HCT116 (cell line): Measurements from ENCODE around the gene CLEC14A. TPM values are rescaled to one million over a fixed set of nuclear protein-coding genes. Genes with fewer than 3 reads are reported as not detected.

Experiments
- ATAC-seq: fragments of 200-7000 bp; cut with Tn5 transposase; 2 replicates; pipeline ENCODE4 v1.9.1; 2020; ENCODE audit warnings: mild to moderate bottlenecking, moderate library complexity
- BruUV-seq: library from RNA; stranded (reverse); fragments of 400-500 nt; replicated peaks from 2 replicates; lab custom pipeline; 2021; lab: Mats Ljungman, UMichigan
- CTCF ChIA-PET: fragments of 300-600 bp; sonication (Branson Sonifier 250); formaldehyde crosslinking; loops from one replicate; lab custom pipeline; 2021; ENCODE audit warnings: antibody characterized with exemption; lab: Charles Lee
- POLR2A ChIA-PET: fragments of 300-600, 350-600 bp; sonication (Branson Sonifier 250); formaldehyde crosslinking; loops from one replicate; lab custom pipeline; 2021; ENCODE audit warnings: antibody characterized with exemption; lab: Charles Lee
- RAD21 ChIA-PET, 2 experiments: fragments of 300-600 bp; sonication (Branson Sonifier 250); formaldehyde crosslinking; loops; one replicate each; lab custom pipeline; 2023; ENCODE audit warnings: low total read pairs in 2 of 2; ENCODE audit not compliant: uncharacterized antibody in 2 of 2, unreplicated experiment in 2 of 2, low non-redundant PET in 1 of 2; lab: Charles Lee
- DNase-seq: peaks from one replicate; pipeline ENCODE4 v3.0.0-alpha.2; 2010; ENCODE audit warnings: low read depth, low spot score
- H2AFZ ChIP-seq: fragments of 200-600 bp; shearing (Covaris generic), sonication (generic); 2 replicates; pipeline ENCODE4 v1.6.1; 2017; ENCODE audit warnings: low read depth, mixed run types, mixed read lengths, antibody characterized with exemption, low read length; ENCODE audit not compliant: poor library complexity, severe bottlenecking
- H3K27ac ChIP-seq: 2 replicates; pipeline ENCODE4 v1.5.1; 2012; ENCODE audit warnings: low read depth, low read length
- H3K27me3 ChIP-seq: fragments of 200-600 bp; sonication (generic); 2 replicates; pipeline ENCODE4 v1.6.1; 2016; ENCODE audit warnings: mixed run types, low read length, mixed read lengths; ENCODE audit not compliant: insufficient read depth
- H3K36me3 ChIP-seq, 2 experiments: fragments of 200-500 bp in 1 of 2; fragments of 200-600 bp in 1 of 2; sonication (Bioruptor generic) in 1 of 2; sonication (generic) in 1 of 2; 2 replicates each; pipeline versions ENCODE4 v1.5.1 to v1.6.1; 2014 to 2016; ENCODE audit warnings: low read length in 2 of 2, inconsistent platforms in 1 of 2, mixed read lengths in 1 of 2, mixed run types in 1 of 2; ENCODE audit not compliant: insufficient read depth in 2 of 2, control insufficient read depth in 1 of 2
- H3K4me1 ChIP-seq, 2 experiments: fragments of 200-600 bp in 1 of 2; sonication (generic) in 1 of 2; 2 replicates each; pipeline versions ENCODE4 v1.5.1 to v1.6.1; 2012 to 2017; ENCODE audit warnings: low read length in 2 of 2, inconsistent platforms in 1 of 2, mild to moderate bottlenecking in 1 of 2, mixed read lengths in 1 of 2, mixed run types in 1 of 2, moderate library complexity in 1 of 2; ENCODE audit not compliant: insufficient read depth in 2 of 2, control insufficient read depth in 1 of 2
- H3K4me2 ChIP-seq: fragments of 200-600 bp; sonication (generic); 2 replicates; pipeline ENCODE4 v1.6.1; 2017; ENCODE audit warnings: mixed run types, low read length, mixed read lengths
- H3K4me3 ChIP-seq, 2 experiments: fragments of 200-600 bp in 1 of 2; sonication (generic) in 1 of 2; replicated peaks in 1 of 2; 2 replicates each; pipeline ENCODE4 v1.5.1; 2011 to 2016; ENCODE audit warnings: low read length in 2 of 2, control low read depth in 1 of 2, low read depth in 1 of 2, mild to moderate bottlenecking in 1 of 2, mixed read lengths in 1 of 2, mixed run types in 1 of 2
- H3K79me2 ChIP-seq: fragments of 200-600 bp; sonication (generic); 2 replicates; pipeline ENCODE4 v1.6.1; 2017; ENCODE audit warnings: mild to moderate bottlenecking, mixed run types, low read length, moderate library complexity, mixed read lengths; ENCODE audit not compliant: insufficient read depth
- H3K9ac ChIP-seq: fragments of 200-600 bp; sonication (generic); 2 replicates; pipeline ENCODE4 v1.6.1; 2016; ENCODE audit warnings: low read length, mixed read lengths
- H3K9me2 ChIP-seq: fragments of 200-600 bp; sonication (generic), shearing (Covaris generic); 2 replicates; pipeline ENCODE4 v1.6.1; 2017; ENCODE audit warnings: mixed run types, mild to moderate bottlenecking, moderate library complexity; ENCODE audit not compliant: insufficient read depth
- H3K9me3 ChIP-seq, 2 experiments: fragments of 200-500 bp in 1 of 2; fragments of 200-600 bp in 1 of 2; sonication (Bioruptor generic) in 1 of 2; sonication (generic) in 1 of 2; 2 replicates each; pipeline ENCODE4 v1.6.1; 2014 to 2017; ENCODE audit warnings: low read length in 2 of 2, mixed read lengths in 2 of 2, inconsistent platforms in 1 of 2, low read depth in 1 of 2, mild to moderate bottlenecking in 1 of 2, mixed run types in 1 of 2, moderate library complexity in 1 of 2; ENCODE audit not compliant: control insufficient read depth in 1 of 2, insufficient read depth in 1 of 2
- H4K20me1 ChIP-seq: fragments of 200-600 bp; sonication (generic), shearing (Covaris generic); 2 replicates; pipeline ENCODE4 v1.6.1; 2017; ENCODE audit warnings: mixed run types, mild to moderate bottlenecking, moderate library complexity; ENCODE audit not compliant: insufficient read depth
- CBX3 ChIP-seq: IDR thresholded peaks from 2 replicates; pipeline ENCODE4 v1.6.1; 2012; ENCODE audit warnings: low read depth
- CEBPB ChIP-seq: IDR thresholded peaks from 2 replicates; pipeline ENCODE4 v1.6.1; 2012; ENCODE audit warnings: low read depth
- EGR1 ChIP-seq: IDR thresholded peaks from 2 replicates; pipeline ENCODE4 v1.6.1; 2012; ENCODE audit warnings: low read depth
- ELF1 ChIP-seq: IDR thresholded peaks from 2 replicates; pipeline ENCODE4 v1.6.1; 2012; ENCODE audit warnings: low read depth, borderline replicate concordance
- EZH2 ChIP-seq: fragments of 200-600 bp; sonication (generic); IDR thresholded peaks from 2 replicates; pipeline ENCODE4 v1.6.1; 2017; ENCODE audit warnings: antibody characterized with exemption, mixed run types
- EZH2phosphoT487 ChIP-seq: fragments of 200-600 bp; IDR thresholded peaks from 2 replicates; pipeline ENCODE4 v1.6.1; 2018; ENCODE audit warnings: antibody characterized with exemption, borderline replicate concordance
- FOSL1 ChIP-seq: IDR thresholded peaks from 2 replicates; pipeline ENCODE4 v1.6.1; 2012; ENCODE audit warnings: low read depth
- JUND ChIP-seq: IDR thresholded peaks from 2 replicates; pipeline ENCODE4 v1.6.1; 2012
- POLR2A ChIP-seq: IDR thresholded peaks from 2 replicates; pipeline ENCODE4 v1.7.0; 2011; ENCODE audit warnings: borderline replicate concordance; ENCODE audit not compliant: insufficient read depth, insufficient read length; ENCODE audit errors: extremely low read depth
- RAD21 ChIP-seq: IDR thresholded peaks from 2 replicates; pipeline ENCODE4 v1.6.1; 2012; ENCODE audit warnings: low read depth, mild to moderate bottlenecking
- SIN3A ChIP-seq: IDR thresholded peaks from 2 replicates; pipeline ENCODE4 v1.6.1; 2012; ENCODE audit warnings: low read depth
- SP1 ChIP-seq: IDR thresholded peaks from 2 replicates; pipeline ENCODE4 v1.6.1; 2012; ENCODE audit warnings: low read depth
- SRF ChIP-seq: IDR thresholded peaks from 2 replicates; pipeline ENCODE4 v1.6.1; 2012; ENCODE audit warnings: low read depth
- TCF7L2 ChIP-seq: IDR thresholded peaks from 2 replicates; pipeline ENCODE4 v1.7.0; 2011; ENCODE audit warnings: borderline replicate concordance, inconsistent platforms; ENCODE audit not compliant: insufficient read depth, insufficient read length; ENCODE audit errors: extremely low read depth
- YY1 ChIP-seq: IDR thresholded peaks from 2 replicates; pipeline ENCODE4 v1.6.1; 2011; ENCODE audit warnings: low read length, low read depth, moderate library complexity, mild to moderate bottlenecking; ENCODE audit not compliant: insufficient replicate concordance; ENCODE audit errors: extremely low read depth
- ZFX ChIP-seq: fragments of 450-650 bp; IDR thresholded peaks from 2 replicates; pipeline ENCODE4 v1.6.1; 2017
- ZNF274 ChIP-seq: fragments of 200-500 bp; sonication (Bioruptor generic); IDR thresholded peaks from 2 replicates; pipeline ENCODE4 v1.6.1; 2014; ENCODE audit warnings: mild to moderate bottlenecking, low read depth, low read length, inconsistent platforms
- intact Hi-C: fragments of 100-400 bp; cut with micrococcal nuclease; formaldehyde crosslinking; loops from 2 replicates; pipeline ENCODE4 v1.10.0; 2022
- total RNA-seq: library from RNA; stranded (reverse); gene quantifications from one replicate; pipeline ENCODE4 v1.2.1, GENCODE V29; 2021; ENCODE audit not compliant: unreplicated experiment
- TF ChIP-seq, protein P1 (sequence below): IDR thresholded peaks from 2 replicates; pipeline ENCODE4 v1.6.1; 2012; ENCODE audit warnings: low read depth
- TF ChIP-seq, protein P2 (sequence below): IDR thresholded peaks from 2 replicates; pipeline ENCODE4 v1.6.1; 2012

Gene CLEC14A
- total RNA-seq, 1 experiment from 2014 or later: 0.10 TPM

DNA sequence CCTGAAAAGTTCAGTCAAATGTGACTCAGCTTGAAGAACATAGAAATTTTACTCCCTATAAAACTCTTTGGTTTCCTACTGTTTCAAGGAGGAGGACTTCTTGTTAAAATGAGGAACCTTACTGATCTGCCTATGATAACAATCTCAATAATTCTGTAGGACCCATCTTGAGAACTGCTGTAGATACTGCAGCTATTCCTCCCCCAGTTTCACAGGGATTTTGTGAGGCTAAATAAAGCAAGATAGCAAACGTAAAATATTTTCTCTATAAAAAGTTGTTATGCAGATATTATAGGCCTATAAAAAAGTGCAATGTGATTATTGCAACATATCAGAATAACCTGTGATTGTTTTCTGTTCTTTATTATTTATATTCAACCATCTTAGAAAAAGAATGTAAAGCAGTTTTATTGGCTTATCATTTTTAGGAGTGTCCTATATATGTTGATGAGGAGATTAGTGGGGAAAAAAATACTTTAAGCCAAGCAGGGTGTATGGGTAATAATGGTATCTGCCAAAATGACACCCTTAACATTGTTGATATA, 12.1 kb downstream of the CLEC14A start:
- RAD21 ChIA-PET: no interaction called here
- Histone ChIP-seq H3K9me3 (no peaks in the 10 kb centered on the region; a peak in 1 of 4 replicates), H3K4me1 (no peaks in the 10 kb centered on the region)

DNA sequence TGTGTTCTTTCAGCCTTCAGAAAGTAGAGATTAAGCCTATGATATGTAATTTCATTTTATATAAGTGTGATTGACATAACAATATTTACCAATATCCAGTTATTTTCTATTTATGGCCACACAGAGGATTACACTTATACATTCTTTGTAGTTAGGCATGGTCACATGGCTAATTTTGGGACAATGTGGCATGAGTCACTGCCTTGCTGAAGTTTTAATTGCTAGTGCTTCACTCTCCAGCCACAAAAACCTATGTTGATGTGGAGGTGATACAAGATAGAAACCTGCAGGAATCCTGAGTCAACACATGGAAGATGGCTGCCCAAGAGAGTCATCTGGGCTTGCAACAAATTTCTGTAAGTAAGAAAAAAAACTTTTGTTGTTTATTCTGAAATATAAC, 17.0 kb downstream of the CLEC14A start:
- Histone ChIP-seq H3K36me3 (no peaks in the 10 kb centered on the region), H3K4me1 (no peaks in the 10 kb centered on the region), H3K9ac (no peak overlapping the region), H3K4me2 (no peak overlapping the region), H3K9me2 (no peaks in the 10 kb centered on the region), H3K27me3 (no peaks in the 10 kb centered on the region), H3K27ac (no peak overlapping the region), H3K79me2 (no peaks in the 10 kb centered on the region), H2AFZ (no peak overlapping the region), H3K9me3 (no peaks in the 10 kb centered on the region; a peak in 1 of 4 replicates), H4K20me1 (no peaks in the 10 kb centered on the region), H3K4me3 (no peak overlapping the region)
- CTCF ChIA-PET: no interaction called here
- RAD21 ChIA-PET: no interaction called here
- ATAC-seq: no peak
- BruUV-seq: no TSS peak
- POLR2A ChIA-PET: no interaction called here
- intact Hi-C loops: no loop called here
- no peak for DNase-seq
- no peak for TF ChIP-seq POLR2A
- TF ChIP-seq SP1: no peak
- TF ChIP-seq CEBPB: no peak
- no peak for TF ChIP-seq ZNF274
- no peak for TF ChIP-seq TCF7L2
- TF ChIP-seq, protein P1, sequence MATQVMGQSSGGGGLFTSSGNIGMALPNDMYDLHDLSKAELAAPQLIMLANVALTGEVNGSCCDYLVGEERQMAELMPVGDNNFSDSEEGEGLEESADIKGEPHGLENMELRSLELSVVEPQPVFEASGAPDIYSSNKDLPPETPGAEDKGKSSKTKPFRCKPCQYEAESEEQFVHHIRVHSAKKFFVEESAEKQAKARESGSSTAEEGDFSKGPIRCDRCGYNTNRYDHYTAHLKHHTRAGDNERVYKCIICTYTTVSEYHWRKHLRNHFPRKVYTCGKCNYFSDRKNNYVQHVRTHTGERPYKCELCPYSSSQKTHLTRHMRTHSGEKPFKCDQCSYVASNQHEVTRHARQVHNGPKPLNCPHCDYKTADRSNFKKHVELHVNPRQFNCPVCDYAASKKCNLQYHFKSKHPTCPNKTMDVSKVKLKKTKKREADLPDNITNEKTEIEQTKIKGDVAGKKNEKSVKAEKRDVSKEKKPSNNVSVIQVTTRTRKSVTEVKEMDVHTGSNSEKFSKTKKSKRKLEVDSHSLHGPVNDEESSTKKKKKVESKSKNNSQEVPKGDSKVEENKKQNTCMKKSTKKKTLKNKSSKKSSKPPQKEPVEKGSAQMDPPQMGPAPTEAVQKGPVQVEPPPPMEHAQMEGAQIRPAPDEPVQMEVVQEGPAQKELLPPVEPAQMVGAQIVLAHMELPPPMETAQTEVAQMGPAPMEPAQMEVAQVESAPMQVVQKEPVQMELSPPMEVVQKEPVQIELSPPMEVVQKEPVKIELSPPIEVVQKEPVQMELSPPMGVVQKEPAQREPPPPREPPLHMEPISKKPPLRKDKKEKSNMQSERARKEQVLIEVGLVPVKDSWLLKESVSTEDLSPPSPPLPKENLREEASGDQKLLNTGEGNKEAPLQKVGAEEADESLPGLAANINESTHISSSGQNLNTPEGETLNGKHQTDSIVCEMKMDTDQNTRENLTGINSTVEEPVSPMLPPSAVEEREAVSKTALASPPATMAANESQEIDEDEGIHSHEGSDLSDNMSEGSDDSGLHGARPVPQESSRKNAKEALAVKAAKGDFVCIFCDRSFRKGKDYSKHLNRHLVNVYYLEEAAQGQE: no peak
- no peak for TF ChIP-seq RAD21
- no peak for TF ChIP-seq FOSL1
- no peak for TF ChIP-seq ZFX
- TF ChIP-seq EGR1: no peak
- TF ChIP-seq EZH2phosphoT487: no peak
- TF ChIP-seq SRF: no peak
- TF ChIP-seq ELF1: no peak
- TF ChIP-seq, protein P2, sequence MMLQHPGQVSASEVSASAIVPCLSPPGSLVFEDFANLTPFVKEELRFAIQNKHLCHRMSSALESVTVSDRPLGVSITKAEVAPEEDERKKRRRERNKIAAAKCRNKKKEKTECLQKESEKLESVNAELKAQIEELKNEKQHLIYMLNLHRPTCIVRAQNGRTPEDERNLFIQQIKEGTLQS: no peak
- no peak for TF ChIP-seq CBX3
- TF ChIP-seq YY1: no peak
- TF ChIP-seq SIN3A: no peak
- no peak for TF ChIP-seq JUND
- no peak for TF ChIP-seq EZH2

More for the DNA sequence above, 12.1 kb downstream of the CLEC14A start:
- ChIA-PET CTCF (no interaction called here), POLR2A (no interaction called here)
- DNase-seq: no peak
- Histone ChIP-seq H3K27ac (no peak overlapping the region), H3K27me3 (no peaks in the 10 kb centered on the region), H3K4me3 (no peak overlapping the region), H3K36me3 (no peaks in the 10 kb centered on the region), H2AFZ (no peak overlapping the region), H3K4me2 (no peak overlapping the region), H3K9me2 (no peaks in the 10 kb centered on the region), H4K20me1 (no peaks in the 10 kb centered on the region; the same call in 1 of the 2 replicates), H3K79me2 (no peaks in the 10 kb centered on the region), H3K9ac (no peak overlapping the region)
- BruUV-seq: no TSS peak
- TF ChIP-seq, protein P2: no peak
- ATAC-seq: no peak
- intact Hi-C loops: loop anchor here (10.0 kb wide), 1 partner anchor 621 kb away; no protein-coding TSS in a partner anchor
